ENCODE measurements around the gene SLCO2B1.

- TF ChIP-seq POLR2A (IDR thresholded peaks at IDR 0.05) (no peak), CTCF (IDR thresholded peaks at IDR 0.05) (no peak), POLR2AphosphoS5 (IDR thresholded peaks at IDR 0.05) (no peak), EP300 (IDR thresholded peaks at IDR 0.05) (no peak)
Observed at GRCh38 chr11:75203641-75204011, 52.7 kb downstream of the SLCO2B1 start.
